GM12878 (cell line): ENCODE measurements around the gene PTCD1. TPM values are rescaled to one million over a fixed set of nuclear protein-coding genes. Genes with fewer than 3 reads are reported as not detected.

Experiments used
- ATAC-seq: fragments of 200-7000 bp; cut with Tn5 transposase; 3 replicates; pipeline ENCODE4 v1.9.1; 2020; ENCODE audit warnings: mild to moderate bottlenecking, moderate library complexity
- BruUV-seq: library from RNA; stranded (reverse); fragments of 400-500 nt; replicated peaks from 2 replicates; lab custom pipeline; 2021; lab: Mats Ljungman, UMichigan
- CTCF ChIA-PET: fragments of 300-600 bp; sonication (Branson Sonifier 250); formaldehyde crosslinking; extraction: SDS; loops from one replicate; lab custom pipeline; 2021; ENCODE audit warnings: inconsistent platforms; lab: Yijun Ruan, JAX
- POLR2A ChIA-PET: fragments of 350-600 bp; formaldehyde crosslinking; extraction: SDS; loops from one replicate; lab custom pipeline; 2021; ENCODE audit warnings: inconsistent platforms; lab: Charles Lee
- RAD21 ChIA-PET: fragments of 300-600 bp; sonication (Branson Sonifier 250); formaldehyde crosslinking; loops from one replicate; lab custom pipeline; 2023; ENCODE audit warnings: antibody characterized with exemption; ENCODE audit not compliant: unreplicated experiment; lab: Charles Lee
- SMC1A ChIA-PET: fragments of 300-600 bp; sonication (Branson Sonifier 250); formaldehyde crosslinking; loops from one replicate; lab custom pipeline; 2023; ENCODE audit not compliant: unreplicated experiment, uncharacterized antibody; lab: Charles Lee
- DNase-seq: peaks from one replicate; pipeline ENCODE4 v3.0.0-alpha.2; 2011; ENCODE audit warnings: low read depth, low spot score
- FAIRE-seq: peaks from 3 replicates; lab custom pipeline; 2011; peaks lifted over from hg19 to GRCh38; lab: Jason Lieb, UNC
- H2AFZ ChIP-seq: 2 replicates; pipeline ENCODE4 v1.6.0; 2011; ENCODE audit warnings: low read depth, low read length, control low read depth; ENCODE audit not compliant: control insufficient read depth
- H3K27ac ChIP-seq: 2 replicates; pipeline ENCODE4 v1.5.1; 2011; ENCODE audit warnings: control low read depth; ENCODE audit not compliant: control insufficient read depth, insufficient read depth
- H3K27me3 ChIP-seq, 2 experiments: replicated peaks in 1 of 2; 2 replicates each; pipeline versions ENCODE4 v1.6.0 to v1.6.1; 2011; ENCODE audit warnings: low read length in 1 of 2; ENCODE audit not compliant: control insufficient read depth in 2 of 2, insufficient read depth in 2 of 2
- H3K36me3 ChIP-seq, 2 experiments: 2 replicates each; pipeline ENCODE4 v1.5.1; 2011; ENCODE audit warnings: low read length in 1 of 2; ENCODE audit not compliant: control insufficient read depth in 2 of 2, insufficient read depth in 2 of 2
- H3K4me1 ChIP-seq: 2 replicates; pipeline ENCODE4 v1.6.1; 2011; ENCODE audit warnings: mild to moderate bottlenecking, low read length, moderate library complexity, mixed read lengths; ENCODE audit not compliant: control insufficient read depth, insufficient read depth
- H3K4me2 ChIP-seq: 2 replicates; pipeline ENCODE4 v1.6.0; 2011; ENCODE audit warnings: control low read depth; ENCODE audit not compliant: control insufficient read depth, insufficient read depth
- H3K4me3 ChIP-seq: fragments of 200-600 bp; sonication (generic); 2 replicates; pipeline ENCODE4 v1.5.1; 2016
- H3K79me2 ChIP-seq: 2 replicates; pipeline ENCODE4 v1.6.0; 2011; ENCODE audit warnings: low read length; ENCODE audit not compliant: control insufficient read depth, insufficient read depth
- H3K9ac ChIP-seq: 2 replicates; pipeline ENCODE4 v1.8.0; 2011; ENCODE audit warnings: low read length, control low read depth, mixed read lengths; ENCODE audit not compliant: control insufficient read depth, insufficient read depth
- H3K9me3 ChIP-seq: replicated peaks from 3 replicates; pipeline ENCODE4 v1.5.1; 2011; ENCODE audit warnings: mild to moderate bottlenecking, low read length; ENCODE audit not compliant: control insufficient read depth, insufficient read depth
- H4K20me1 ChIP-seq: 2 replicates; pipeline ENCODE4 v1.6.0; 2011; ENCODE audit not compliant: control insufficient read depth, insufficient read depth
- ATF7 ChIP-seq: fragments of 450-650 bp; IDR thresholded peaks from 2 replicates; pipeline ENCODE4 v1.6.1; 2016; ENCODE audit warnings: low read depth, mild to moderate bottlenecking
- CHD4 ChIP-seq: fragments of 200-600 bp; sonication (generic); IDR thresholded peaks from 2 replicates; pipeline ENCODE4 v1.6.1; 2016; ENCODE audit warnings: mild to moderate bottlenecking
- EP300 ChIP-seq, 2 experiments: fragments of 150-350 bp in 1 of 2; IDR thresholded peaks; 2 replicates each; pipeline ENCODE4 v1.6.1; 2011 to 2012; ENCODE audit warnings: low read depth in 2 of 2, low read length in 2 of 2, borderline replicate concordance in 1 of 2, improper control_type of control experiment in 1 of 2, inconsistent platforms in 1 of 2; ENCODE audit not compliant: control insufficient read depth in 1 of 2
- HDAC2 ChIP-seq: fragments of 200-600 bp; sonication (generic); IDR thresholded peaks from 2 replicates; pipeline ENCODE4 v1.6.1; 2017
- IKZF1 ChIP-seq: fragments of 450-650 bp; conservative IDR thresholded peaks from 2 replicates; pipeline ENCODE4 v1.6.1; 2017; ENCODE audit warnings: antibody characterized with exemption, mild to moderate bottlenecking
- KAT2A ChIP-seq: conservative IDR thresholded peaks from 2 replicates; pipeline ENCODE4 v1.6.1; 2011; ENCODE audit warnings: low read depth, low read length; ENCODE audit not compliant: control insufficient read depth
- MEF2B ChIP-seq: fragments of 450-650 bp; IDR thresholded peaks from 2 replicates; pipeline ENCODE4 v1.6.1; 2018; ENCODE audit warnings: mild to moderate bottlenecking, moderate library complexity; ENCODE audit not compliant: partially characterized antibody, poor library complexity, severe bottlenecking
- MTA3 ChIP-seq: IDR thresholded peaks from 2 replicates; pipeline ENCODE4 v1.6.1; 2012; ENCODE audit warnings: low read length, inconsistent platforms, borderline replicate concordance
- NR2C1 ChIP-seq: fragments of 450-650 bp; IDR thresholded peaks from 2 replicates; pipeline ENCODE4 v1.6.1; 2017; ENCODE audit warnings: antibody characterized with exemption, mild to moderate bottlenecking, moderate library complexity
- POLR2AphosphoS2 ChIP-seq: IDR thresholded peaks from 2 replicates; pipeline ENCODE4 v1.6.1; 2011; ENCODE audit warnings: low read depth, mild to moderate bottlenecking, low read length, improper control_type of control experiment, moderate library complexity
- SIN3A ChIP-seq: IDR thresholded peaks from 2 replicates; pipeline ENCODE4 v1.6.1; 2012; ENCODE audit warnings: low read depth, low read length, improper control_type of control experiment
- SIX5 ChIP-seq: IDR thresholded peaks from 2 replicates; pipeline ENCODE4 v1.6.1; 2011; ENCODE audit warnings: mild to moderate bottlenecking, low read depth, low read length, moderate library complexity; ENCODE audit not compliant: severe bottlenecking
- SREBF2 ChIP-seq: IDR thresholded peaks from 2 replicates; pipeline ENCODE4 v1.6.1; 2012; ENCODE audit warnings: mild to moderate bottlenecking, low read length
- ZNF622 ChIP-seq: fragments of 450-650 bp; IDR thresholded peaks from 2 replicates; pipeline ENCODE4 v1.6.1; 2017; ENCODE audit warnings: mild to moderate bottlenecking, inconsistent platforms
- WGBS: methylation state at CpG from one replicate; pipeline ENCODE4 v1.1.6; 2016; ENCODE audit warnings: low lambda C conversion rate; ENCODE audit not compliant: insufficient replicate concordance, insufficient coverage; ENCODE audit errors: missing lambda C conversion rate; 5-methylcytosine and 5-hydroxymethylcytosine counted together
- in situ Hi-C: fragments of 300-500 bp; cut with MboI; formaldehyde crosslinking; loops from 9 replicates; pipeline ENCODE4 v1.14.3; 2018; ENCODE audit warnings: mixed read lengths
- intact Hi-C: fragments of 100-400 bp; cut with micrococcal nuclease; formaldehyde crosslinking; loops from one replicate; pipeline ENCODE4 v1.14.2; 2022; ENCODE audit not compliant: unreplicated experiment
- polyA plus RNA-seq, 11 experiments: library from polyadenylated mRNA; depleted of rRNA in 4 of 11; unstranded in 6 of 11; stranded (reverse) in 5 of 11; fragments of >200 nt; fragmentation: Nextera tagmentation in 4 of 11; fragmentation: Illumina TruSeq in 1 of 11; extraction: Ambion mirVana in 4 of 11; extraction: Trizol in 1 of 11; gene quantifications; 1 replicate in 1 of 11; 2 replicates in 10 of 11; pipeline versions ENCODE4 v1.2.1 to v1.2.3, GENCODE V29; 2011 to 2016; ENCODE audit warnings: inconsistent platforms in 2 of 11, missing spikeins in 2 of 11, low read depth in 1 of 11
- total RNA-seq, 4 experiments: library from RNA; depleted of rRNA in 3 of 4; stranded (reverse); fragments of >200 nt in 3 of 4; fragmentation: Illumina TruSeq in 1 of 4; extraction: Trizol in 1 of 4; gene quantifications; 2 replicates each; pipeline versions ENCODE4 v1.2.1 to v1.2.3, GENCODE V29; 2013 to 2021
- TF ChIP-seq, protein P1 (sequence below): fragments of 450-650 bp; conservative IDR thresholded peaks from 2 replicates; pipeline ENCODE4 v1.6.1; 2017; ENCODE audit warnings: mild to moderate bottlenecking, moderate library complexity
- TF ChIP-seq, protein P2 (sequence below): fragments of 450-650 bp; IDR thresholded peaks from 2 replicates; pipeline ENCODE4 v1.6.1; 2018; ENCODE audit warnings: mild to moderate bottlenecking, low read depth, moderate library complexity; ENCODE audit not compliant: partially characterized antibody

PTCD1 gene
- total and polyA plus RNA-seq, 10 of the 15 experiments (the other 5 are each of a cell fraction or from before 2014, with no cell fraction given) = 0.26 to 9.7 (median 5.0) TPM

DNA sequence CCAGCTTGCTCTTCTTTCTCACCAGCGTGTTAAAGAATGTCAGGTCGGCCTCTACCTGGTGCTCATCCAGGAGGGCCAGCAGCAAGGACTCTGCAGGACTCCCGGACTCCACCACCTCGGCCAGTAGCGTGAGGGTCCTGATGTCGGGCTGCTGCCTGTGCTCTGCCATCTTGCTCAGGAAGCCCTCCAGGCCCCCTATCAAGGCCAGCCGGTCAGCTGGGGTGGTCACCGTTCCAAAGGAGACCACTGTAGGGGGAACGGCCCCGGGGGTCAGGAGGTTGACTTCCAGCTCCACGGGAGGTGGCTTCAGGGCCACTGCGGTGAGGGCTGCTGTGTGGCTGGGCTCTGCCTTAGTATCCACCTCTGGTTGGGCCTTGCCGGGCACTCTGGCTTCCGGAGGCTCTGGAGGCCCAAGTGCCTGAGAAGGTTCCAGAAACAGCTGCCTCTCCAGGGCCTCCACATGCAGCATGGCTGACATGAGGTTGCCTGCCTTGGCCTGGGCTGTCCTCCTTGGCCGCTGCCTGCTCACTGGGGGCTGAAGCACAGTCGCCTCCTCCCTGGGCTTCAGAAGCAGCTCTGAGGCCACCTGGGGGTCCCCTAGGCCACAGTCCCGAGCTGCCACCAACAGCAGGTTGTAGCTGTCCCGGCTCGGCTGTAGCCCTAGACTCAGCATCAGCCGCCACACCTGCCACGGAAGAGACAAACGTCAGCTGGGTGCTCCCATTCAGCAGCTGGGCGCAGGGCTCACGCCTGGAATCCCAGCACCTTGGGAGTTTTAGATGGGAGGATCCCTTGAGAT, 13.5 kb downstream of the PTCD1 start:
- no peak for FAIRE-seq
- no peaks in the 10 kb centered on the region for H3K27me3 ChIP-seq
- no peak overlapping the region for H2AFZ ChIP-seq
- no TSS peak for BruUV-seq
- peaks cover 10 to 18% of the 10 kb centered on the region in 2 experiments; a peak in 3 of 4 replicates for H3K36me3 ChIP-seq
- intact Hi-C loops = no loop called here
- no peak overlapping the region for H3K4me3 ChIP-seq
- H3K79me2 ChIP-seq = no peaks in the 10 kb centered on the region
- no peaks in the 10 kb centered on the region for H3K9me3 ChIP-seq
- 97% methylated on average over 24 of the region's 24 CpGs for WGBS
- RAD21 ChIA-PET = no interaction called here
- in situ Hi-C loops = no loop called here
- no peak for ATAC-seq
- no peak for TF ChIP-seq SIN3A
- no peak for TF ChIP-seq POLR2AphosphoS2
- no peak for TF ChIP-seq SIX5
- no peak for TF ChIP-seq KAT2A
- TF ChIP-seq IKZF1 = no peak
- TF ChIP-seq ZNF622 = no peak
- TF ChIP-seq, protein P1, sequence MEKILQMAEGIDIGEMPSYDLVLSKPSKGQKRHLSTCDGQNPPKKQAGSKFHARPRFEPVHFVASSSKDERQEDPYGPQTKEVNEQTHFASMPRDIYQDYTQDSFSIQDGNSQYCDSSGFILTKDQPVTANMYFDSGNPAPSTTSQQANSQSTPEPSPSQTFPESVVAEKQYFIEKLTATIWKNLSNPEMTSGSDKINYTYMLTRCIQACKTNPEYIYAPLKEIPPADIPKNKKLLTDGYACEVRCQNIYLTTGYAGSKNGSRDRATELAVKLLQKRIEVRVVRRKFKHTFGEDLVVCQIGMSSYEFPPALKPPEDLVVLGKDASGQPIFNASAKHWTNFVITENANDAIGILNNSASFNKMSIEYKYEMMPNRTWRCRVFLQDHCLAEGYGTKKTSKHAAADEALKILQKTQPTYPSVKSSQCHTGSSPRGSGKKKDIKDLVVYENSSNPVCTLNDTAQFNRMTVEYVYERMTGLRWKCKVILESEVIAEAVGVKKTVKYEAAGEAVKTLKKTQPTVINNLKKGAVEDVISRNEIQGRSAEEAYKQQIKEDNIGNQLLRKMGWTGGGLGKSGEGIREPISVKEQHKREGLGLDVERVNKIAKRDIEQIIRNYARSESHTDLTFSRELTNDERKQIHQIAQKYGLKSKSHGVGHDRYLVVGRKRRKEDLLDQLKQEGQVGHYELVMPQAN = no peak
- TF ChIP-seq ATF7 = no peak
- TF ChIP-seq CHD4 = no peak
- TF ChIP-seq, protein P2, sequence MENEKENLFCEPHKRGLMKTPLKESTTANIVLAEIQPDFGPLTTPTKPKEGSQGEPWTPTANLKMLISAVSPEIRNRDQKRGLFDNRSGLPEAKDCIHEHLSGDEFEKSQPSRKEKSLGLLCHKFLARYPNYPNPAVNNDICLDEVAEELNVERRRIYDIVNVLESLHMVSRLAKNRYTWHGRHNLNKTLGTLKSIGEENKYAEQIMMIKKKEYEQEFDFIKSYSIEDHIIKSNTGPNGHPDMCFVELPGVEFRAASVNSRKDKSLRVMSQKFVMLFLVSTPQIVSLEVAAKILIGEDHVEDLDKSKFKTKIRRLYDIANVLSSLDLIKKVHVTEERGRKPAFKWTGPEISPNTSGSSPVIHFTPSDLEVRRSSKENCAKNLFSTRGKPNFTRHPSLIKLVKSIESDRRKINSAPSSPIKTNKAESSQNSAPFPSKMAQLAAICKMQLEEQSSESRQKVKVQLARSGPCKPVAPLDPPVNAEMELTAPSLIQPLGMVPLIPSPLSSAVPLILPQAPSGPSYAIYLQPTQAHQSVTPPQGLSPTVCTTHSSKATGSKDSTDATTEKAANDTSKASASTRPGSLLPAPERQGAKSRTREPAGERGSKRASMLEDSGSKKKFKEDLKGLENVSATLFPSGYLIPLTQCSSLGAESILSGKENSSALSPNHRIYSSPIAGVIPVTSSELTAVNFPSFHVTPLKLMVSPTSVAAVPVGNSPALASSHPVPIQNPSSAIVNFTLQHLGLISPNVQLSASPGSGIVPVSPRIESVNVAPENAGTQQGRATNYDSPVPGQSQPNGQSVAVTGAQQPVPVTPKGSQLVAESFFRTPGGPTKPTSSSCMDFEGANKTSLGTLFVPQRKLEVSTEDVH = no peak
- TF ChIP-seq MTA3 = no peak
- no peak for TF ChIP-seq SREBF2
- no peak for TF ChIP-seq EP300 (IDR thresholded peaks at IDR 0.05; ENCODE audit: borderline replicate concordance in 1 of 2, control insufficient read depth in 1 of 2, low read depth in 2 of 2, low read length in 2 of 2)
- TF ChIP-seq MEF2B = no peak
- no peak for TF ChIP-seq NR2C1
- no peak for TF ChIP-seq HDAC2
- H3K27ac ChIP-seq = no peak overlapping the region
- no peak overlapping the region for H3K4me2 ChIP-seq
- SMC1A ChIA-PET = no interaction called here
- CTCF ChIA-PET = no interaction called here
- H4K20me1 ChIP-seq = no peaks in the 10 kb centered on the region
- no peak for DNase-seq
- H3K4me1 ChIP-seq = no peaks in the 10 kb centered on the region
- H3K9ac ChIP-seq = no peak overlapping the region
- POLR2A ChIA-PET = interaction anchor here (1.0 kb wide), 1 partner anchor 304 kb away, joined by 3 read pairs; no protein-coding TSS in a partner anchor
